HS-5 (cell line): Measurements from ENCODE around the gene MFSD11.
"Not testable (repeated sequence)": the region's sequence is repeated elsewhere in the genome, so short reads cannot be mapped to it uniquely, and the experiment has no call there.

Source experiments
- DNase-seq: peaks from one replicate; pipeline ENCODE4 v3.0.0-alpha.2; 2012; ENCODE audit warnings: low read depth

The MFSD11 gene

DNA sequence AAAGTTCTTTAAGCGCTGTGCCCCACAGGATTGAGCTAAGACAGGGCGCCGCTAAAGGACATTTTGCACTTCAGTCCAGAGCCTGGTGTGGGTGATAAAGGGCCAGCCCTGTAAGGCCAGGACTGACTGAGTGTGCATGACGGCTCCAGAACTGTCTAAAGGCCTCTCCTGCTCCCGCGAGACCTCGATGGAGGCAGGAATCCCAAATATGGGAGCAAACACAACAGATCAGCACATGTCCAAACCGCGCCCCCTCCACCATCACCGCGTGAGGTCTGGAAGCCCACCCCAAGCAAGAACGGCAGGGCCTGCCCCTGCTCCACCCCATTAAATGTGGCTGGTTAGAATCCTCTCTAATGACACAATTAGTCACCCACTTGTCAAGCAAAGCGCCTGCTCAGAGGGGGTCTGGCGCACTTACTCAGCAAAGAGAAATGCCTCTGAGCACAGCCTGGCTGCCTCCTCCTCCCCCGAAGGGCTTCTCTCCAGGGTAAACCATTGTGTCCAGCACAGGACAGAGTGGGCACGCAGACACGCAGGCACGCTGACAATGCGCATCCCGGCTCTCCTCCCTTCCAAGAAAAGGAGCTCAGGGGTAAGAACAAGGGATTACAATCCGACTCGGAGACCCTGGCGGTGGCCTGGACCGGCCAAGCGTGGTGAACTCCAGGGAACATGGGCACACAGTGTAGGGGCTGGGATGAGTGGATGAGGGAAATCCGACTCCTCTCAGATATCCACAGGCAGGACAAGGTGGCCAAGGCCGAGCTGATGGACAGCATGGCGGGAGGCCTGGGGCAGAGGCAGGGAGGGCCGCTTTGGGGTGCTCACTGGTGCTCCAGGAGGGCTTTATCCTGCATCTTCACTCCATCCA is 28.6 kb upstream of the MFSD11 start:
- peak; percentile 85 for DNase-seq

DNA sequence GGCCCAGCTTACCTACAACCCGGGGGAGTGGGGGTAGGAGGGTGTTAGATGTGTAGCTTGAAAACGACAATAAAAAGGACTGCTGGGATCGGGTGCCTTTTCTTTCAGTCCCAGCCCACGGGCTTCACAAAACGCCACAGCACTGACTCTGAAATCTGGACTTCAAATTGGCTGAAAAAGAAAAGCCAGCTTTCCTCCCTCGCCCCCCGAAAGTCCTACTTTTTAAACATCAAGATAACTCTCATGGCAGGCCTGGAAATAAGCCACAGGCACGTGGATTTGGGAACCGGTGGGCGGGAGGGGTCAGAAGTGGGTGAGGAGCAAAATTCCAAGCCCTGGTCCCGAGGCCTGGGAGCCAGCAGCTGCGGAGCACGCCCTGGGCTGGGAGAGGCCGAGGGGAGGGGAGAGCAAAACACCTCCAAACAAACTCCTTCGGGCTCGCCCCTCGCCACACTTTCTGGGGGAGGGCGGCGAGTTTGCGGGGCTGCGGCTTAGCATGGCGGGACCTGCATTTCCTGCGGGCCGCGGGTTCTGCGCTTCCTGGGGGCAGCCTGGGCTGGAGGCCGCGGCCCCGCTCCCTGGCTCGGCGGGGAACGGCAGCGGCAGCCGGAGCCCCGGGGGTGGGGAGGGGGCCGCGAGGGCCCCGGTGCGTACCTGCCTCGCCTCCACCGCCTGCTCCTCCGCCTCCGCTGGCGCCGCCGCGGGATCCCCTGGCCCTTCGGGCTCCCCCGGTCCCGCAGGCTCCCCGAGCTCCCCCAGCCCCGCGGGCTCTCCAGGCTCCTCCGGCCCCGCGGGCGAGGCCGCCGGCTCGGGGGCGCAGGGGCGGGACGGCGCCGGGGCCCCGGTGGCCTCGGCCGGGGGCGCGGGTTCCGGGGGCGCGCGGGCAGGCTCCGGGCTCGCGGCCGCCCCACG is 27.7 kb upstream of the MFSD11 start:
- not testable (repeated sequence) for DNase-seq

DNA sequence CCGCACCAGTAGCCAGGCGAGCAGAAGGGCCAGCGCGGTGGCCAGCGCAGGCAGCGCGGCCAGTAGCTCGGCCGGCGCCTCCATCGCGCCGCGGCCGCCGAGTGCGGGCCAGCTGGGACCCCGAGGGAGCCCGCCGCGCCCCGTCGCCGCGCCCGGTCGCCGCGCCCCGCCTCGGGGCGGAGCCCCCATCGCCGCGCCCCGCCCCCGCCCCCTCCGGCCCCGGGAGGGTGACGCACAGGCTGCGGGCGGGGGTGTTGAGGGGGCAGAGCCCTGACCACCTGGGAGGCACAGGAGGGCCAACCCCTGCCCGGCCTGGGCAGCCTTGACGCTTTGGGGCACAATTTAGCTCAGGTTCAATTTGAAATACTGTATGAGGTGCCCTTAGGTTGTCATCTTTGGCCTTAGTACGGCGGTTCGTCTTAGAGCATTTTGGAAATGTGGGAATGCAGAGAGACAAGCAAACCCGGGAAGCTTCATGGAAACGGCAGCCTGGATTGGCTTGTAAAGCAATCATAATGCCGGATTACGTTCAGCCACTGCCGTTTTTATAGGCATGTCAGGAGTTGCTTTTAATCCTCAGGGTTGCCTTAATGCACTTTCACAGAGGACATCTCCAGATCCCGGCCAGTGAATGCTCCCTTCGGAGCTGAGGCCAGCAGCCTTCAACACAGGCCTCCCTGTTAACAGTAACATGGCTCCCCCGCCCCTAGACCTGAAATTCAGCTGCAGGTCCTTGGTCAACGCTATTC is 26.9 kb upstream of the MFSD11 start, which contains the start of gene MXRA7:
Gene MXRA7 (minus strand): TSS at position 103 of the 749 bp plus-strand sequence. CDS start 19 bp downstream, at position 84.
- DNase-seq: no peak

DNA sequence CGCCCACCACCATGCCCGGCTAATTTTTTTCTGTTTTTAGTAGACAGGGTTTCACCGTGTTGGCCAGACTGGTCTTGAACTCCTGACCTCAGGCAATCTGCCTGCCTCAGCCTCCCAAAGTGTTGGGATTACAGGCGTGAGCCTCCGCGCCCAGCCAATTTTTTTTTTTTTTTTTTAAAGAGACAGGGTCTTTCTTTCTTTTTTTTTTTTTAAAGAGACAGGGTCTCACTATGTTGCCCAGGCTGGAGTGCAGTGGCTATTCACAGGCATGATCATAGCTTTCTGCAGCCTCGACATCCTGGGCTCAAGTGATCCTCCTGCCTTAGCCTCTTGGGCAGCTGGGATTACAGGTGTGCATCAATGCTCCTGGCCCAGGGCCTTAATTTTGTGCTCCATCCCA is 25.6 kb upstream of the MFSD11 start:
- not testable (repeated sequence) for DNase-seq

DNA sequence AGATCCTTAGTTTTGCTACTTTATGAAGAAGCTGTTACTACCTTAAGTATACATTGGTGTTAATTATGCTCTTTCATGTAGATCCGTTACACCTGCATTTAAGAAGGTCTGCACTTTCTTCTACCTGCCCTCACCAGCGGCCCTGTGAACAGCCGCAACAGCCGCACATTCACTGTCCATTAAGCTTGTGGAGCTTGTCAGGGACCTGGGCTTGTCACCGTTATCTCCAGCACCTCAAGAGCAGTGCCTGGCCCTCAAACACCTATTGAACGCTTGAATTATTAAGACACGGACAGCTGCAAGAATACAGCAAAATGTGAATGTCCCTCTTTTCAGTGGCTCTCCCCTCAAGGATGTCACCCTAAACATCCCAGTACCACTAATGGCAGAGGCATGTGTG is 24.2 kb upstream of the MFSD11 start:
- no peak for DNase-seq

DNA sequence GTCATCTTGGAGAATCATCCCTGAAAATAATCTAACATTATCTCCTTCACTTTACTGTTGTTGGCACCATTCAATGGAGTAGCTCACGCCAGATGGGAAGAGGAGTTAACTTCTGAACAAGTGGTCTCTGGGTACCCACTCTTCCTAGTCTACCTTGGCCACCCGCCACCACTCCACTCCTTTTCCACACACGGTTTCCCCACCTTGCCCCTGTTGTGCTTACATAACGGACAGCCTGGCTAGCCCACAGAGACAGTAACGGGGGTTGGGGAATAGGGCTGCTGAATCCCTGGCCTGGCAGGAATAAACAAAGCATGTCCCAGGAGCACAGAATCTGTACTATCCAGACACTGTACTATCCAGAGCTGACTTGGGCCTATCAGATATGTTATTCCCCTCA is 23.6 kb upstream of the MFSD11 start:
- DNase-seq: no peak

DNA sequence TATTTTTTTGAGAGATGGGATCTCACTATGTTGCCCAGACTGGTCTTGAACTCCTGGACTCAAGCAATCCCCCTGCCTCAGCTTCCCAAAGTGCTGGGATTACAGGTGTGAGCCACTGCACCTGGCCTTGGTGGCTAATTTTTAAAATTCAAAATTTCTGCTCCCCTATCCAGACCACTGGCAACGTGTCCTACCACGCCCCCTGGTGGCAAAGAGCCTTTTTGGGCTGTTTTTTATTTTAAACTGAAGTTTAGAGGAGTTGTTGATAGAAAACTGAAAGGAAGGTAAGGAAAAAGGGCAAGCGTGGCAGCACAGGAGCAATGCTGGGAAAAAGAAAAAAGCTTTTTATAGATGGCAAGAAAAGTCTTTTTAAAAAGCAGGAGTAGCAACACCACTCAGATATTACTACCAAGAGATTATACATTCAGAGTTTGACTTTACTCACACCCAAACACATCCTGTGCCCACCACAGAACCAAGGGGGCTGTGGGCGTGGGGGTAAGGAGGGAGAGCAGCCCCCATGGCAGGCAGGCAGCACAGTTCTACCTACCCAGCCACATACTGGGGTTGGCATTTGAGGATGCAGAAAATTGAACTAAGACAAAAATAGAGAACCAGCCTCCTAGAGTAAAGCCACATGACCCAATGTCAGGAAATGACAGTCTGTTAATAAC is 23.0 kb upstream of the MFSD11 start:
- DNase-seq: no peak

DNA sequence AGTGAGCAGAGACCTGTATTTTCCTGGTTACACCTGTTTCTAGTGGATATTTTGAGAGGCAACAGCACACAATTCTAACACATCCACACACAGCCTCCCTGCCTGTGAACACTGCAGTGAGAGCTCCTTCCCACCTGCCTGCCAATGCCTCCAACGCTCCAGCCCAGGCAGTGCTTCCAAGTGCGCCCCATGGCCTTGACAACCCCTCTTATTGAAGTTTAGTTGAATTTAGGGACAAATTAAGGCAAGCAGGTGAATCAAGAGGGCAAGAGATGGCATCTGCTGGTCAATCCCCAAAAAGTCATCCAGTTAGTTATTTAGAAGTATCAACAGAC is 22.5 kb upstream of the MFSD11 start:
- DNase-seq: no peak

DNA sequence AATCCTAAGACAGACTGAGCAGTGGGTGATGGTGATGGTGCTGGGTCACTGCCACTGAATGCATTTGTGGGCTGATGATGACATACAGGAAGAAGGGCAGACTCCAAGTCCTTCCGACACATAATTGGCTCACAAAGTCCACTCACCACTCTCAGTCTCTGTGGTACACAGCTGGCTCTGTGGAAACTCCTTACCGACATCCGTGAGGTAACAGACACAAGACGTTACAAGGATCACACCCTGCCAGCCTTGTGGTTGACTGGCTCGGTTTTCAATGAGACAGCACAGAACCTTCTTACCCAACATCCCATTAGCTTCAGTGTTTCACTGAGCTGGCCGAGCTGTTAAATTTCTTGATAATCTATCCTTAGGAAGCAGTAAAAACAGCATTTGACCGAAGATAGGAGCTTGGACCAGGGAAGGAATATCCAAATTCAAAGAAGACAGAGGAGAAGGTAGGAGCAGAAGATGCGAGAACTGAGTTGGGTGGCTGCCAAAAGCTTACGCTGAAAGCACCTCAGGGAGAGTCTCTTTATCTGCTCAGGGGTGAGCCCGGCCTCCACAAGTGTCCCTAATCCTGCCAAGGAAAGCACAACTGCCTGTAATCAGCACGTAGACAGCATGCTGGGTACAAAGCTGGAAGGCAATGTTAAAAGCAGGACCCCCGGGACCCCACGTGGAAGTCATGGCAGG is 21.6 kb upstream of the MFSD11 start:
- DNase-seq: peak; percentile 98

DNA sequence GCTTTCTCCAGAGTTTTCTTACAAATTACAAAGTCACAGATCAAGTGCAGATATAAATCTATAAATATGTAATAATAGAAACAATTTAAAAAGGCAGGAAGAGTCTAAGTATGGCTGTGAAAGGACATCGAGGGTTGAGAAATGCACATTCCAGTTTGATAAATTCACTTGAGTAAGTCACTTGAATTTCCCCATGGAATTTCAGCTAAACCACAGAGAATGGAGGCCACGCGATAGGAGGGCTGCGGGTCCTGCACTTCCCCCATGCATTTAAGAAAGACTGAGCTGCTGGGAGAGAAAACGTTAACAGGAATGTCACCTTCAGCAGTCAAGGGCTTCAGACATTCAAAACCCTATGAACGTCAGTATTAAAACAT is 21.1 kb upstream of the MFSD11 start:
- DNase-seq: peak; percentile 83

DNA sequence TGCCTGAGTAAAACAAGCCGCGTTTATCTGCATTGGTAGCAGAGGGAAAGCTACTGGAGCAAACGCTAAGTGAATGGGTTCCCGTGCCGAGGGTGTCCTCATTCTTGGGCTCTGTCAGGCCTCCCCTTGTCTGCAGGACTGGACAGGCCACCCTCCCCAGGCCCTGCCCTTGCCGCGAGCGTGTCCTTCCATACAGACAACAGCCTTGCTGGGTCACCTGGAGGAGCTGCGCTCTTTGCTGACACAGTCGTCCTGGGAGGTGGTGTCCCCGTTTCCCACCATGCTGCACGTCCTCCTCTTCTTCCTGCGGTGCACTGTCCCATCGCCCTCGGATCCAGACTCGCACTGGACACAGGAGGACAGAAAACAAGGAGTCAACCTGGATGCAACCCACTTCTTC is 19.4 kb upstream of the MFSD11 start:
- no peak for DNase-seq

DNA sequence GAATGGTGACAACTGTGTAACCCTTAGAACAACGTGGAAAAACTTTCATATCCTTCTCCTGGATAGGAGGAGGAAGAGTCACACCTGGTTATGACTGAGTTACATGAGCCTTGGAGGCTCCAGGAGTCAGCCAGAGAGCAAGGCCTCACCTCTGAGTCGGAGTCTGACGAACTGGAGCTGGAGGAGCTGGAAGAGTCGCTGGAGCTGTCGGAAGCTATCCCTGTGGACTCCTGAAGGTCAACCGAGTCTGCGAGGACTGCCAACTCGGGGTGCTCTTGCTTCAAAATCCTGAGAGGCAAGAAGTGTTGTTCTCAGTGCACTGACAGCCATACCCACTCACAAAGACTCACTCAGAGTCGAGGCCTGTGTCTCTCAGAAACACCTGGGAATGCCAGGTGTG is 17.7 kb upstream of the MFSD11 start:
- no peak for DNase-seq

DNA sequence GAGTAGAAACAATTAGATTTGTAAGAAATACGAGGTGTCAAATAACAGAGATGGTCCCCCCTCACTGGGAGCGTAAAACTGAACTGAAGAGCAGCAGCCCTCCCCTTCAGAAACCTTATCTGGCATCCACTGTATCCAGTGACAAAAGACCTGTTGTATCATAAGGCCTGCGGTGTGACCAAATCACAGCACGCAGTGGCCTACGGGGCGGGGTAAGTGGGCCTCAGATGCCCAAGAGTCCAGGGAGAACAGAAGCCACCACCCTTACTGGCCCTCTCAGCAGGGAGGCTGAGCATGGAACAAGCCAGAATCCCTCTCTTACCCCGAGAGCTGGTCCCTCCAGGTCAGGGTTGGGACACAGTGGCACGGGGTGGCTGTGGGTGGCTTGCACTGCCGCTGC is 17.0 kb upstream of the MFSD11 start:
- DNase-seq: no peak

DNA sequence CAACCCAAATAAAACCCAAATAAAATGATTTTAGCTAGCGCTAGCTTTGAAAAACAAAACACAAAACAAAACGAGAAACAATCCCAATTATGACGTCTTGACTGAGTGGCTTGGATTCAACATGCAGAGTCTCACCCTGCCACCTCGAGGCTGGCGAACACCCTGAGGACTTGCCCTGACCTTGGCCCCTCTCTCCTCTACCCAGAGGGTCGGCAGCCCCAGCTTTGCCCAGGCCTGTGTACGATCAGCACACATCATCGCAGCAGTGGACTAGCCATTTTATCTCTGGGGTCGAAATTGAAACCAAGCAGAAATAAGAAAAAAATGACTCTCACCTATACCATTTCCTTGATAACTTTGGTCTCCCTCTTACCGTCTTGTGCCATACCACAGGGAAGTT is 16.5 kb upstream of the MFSD11 start:
- DNase-seq: no peak

DNA sequence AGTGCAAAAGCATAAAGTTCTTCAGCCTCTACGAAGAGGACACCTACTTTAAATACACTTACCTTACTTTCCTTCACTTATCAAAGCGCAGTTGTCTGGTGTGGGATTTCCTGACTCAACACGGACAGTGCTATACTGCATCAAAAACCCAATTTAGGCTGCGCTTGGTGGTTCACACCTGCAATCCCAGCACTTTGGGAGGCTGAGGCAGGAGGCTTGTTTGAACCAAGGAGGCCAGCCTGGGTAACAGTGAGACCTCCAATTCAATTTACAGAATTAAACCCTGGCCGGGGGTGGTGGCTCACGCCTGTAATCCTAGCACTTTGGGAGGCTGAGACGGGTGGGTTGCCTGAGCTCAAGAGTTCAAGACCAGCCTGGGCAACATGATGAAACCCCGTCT is 15.6 kb upstream of the MFSD11 start:
- DNase-seq: no peak

DNA sequence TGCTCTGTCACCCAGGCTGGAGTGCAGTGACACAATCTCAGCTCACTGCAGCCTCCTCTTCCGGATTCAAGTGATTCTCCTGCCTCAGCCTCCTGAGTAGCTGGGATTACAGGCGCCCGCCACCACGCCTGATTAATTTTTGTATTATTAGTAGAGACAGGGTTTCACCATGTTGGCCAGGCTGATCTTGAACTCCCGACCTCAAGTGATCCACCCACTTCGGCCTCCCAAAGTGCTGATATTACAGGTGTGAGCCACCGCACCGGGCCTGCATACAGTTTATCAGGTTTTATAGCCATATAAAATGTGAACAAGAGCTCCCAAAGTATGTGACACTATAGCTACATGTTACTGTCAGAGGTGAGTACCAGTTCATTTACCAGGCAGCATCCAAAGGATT is 14.9 kb upstream of the MFSD11 start:
- not testable (repeated sequence) for DNase-seq

DNA sequence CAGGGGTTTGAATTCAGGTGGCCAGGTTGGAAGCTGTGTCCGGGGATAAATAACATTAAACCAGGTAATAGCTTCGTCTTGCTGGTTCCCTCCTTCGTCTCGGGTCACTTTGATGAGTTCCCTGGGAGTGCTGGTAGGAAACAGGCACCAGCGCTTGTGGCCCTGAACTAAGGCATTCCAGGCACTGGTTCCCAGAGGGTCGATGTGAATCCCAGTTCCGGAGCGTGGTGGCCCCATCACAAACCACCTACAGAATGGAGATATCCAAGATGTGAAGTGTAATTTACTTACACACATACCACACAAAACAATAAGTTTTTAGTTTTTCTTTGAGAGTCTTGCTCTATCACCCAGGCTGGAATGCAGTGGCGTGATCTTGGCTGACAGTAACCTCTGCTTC is 14.1 kb upstream of the MFSD11 start:
- no peak for DNase-seq

DNA sequence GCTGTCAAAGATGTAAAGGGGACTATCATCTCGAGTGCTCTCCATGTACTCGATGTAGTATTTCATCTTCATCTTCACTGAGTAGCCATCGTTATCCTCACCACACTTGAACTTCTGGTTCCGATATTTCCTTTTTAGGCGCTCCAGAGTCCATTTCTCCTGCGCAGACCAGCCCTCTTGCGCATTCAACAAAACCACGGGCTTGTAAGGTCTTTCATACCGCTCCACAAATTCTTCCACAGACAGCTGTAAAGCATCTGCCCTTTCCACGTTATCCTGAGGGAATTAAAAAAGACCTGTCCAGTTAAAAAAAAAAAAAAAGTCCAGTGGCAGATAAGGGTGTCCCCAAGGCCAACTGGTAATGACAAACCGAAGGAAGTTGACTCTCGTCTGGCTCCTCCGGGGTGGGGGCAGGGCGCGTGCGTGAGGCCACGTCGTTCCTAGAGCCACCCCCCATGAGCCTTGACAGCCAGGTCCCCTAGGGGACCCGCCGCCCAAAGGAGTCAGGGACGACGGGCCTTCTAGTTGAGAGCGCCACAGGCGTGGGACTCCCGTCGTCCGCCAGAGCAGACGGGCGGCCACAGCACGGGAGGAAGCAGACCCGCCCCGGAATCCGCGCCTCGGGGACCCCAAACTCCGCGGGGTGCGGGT is 12.2 kb upstream of the MFSD11 start:
- DNase-seq: no peak

DNA sequence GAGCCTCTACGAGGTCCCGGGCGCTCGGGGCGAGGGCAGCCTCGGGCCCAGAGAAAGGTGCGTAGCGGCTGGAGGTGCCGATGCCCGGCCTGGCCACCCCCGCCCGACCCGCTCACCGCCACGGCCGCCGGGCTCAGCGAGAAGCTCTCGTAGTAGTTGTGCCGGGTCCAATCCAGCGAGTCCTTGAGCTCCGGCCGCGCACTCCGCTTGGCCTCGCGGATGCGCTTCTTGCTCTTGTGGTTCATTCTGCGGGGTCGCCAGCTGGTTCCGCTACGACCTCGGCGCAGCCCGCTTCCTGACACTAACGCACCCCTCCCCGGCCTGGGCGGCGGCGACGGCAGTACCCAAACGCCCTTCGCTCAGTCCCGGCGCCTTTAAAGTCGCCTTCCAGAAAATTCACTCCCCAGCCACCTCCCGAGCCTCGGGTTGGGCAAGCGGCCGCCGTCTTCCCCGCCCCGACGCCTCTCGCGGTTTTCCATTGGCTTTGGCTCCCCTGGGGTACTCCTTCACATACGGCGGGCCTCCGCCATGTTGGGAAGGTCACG is 11.6 kb upstream of the MFSD11 start, which contains the start of gene JMJD6:
Gene JMJD6 (minus strand): TSS at position 376 of the 545 bp plus-strand sequence. CDS start 131 bp downstream, at position 245.
- peak; percentile 86 for DNase-seq
